ENCODE measurements around the gene ANKRD53.
"Not testable (repeated sequence)": the region's sequence is repeated elsewhere in the genome, so short reads cannot be mapped to it uniquely, and the experiment has no call there.

DNA sequence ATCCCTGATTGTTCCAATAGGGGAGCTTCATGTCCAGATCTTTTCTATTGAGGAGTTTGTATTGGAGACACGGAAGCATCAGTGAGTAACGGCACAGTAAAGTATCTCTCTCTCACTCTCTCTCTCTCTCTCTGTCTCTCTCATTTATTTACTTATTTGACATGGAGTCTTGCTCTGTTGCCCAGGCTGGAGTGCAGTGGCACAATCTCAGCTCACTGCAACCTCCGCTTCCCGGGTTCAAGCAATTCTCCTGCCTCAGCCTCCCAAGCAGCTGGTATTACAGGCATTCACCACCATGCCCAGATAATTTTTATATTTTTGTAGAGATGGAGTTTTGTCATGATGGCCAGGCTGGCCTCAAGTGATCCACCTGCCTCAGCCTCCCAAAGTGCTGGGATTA is 20.5 kb downstream of the ANKRD53 start:
- TF ChIP-seq, protein P1, sequence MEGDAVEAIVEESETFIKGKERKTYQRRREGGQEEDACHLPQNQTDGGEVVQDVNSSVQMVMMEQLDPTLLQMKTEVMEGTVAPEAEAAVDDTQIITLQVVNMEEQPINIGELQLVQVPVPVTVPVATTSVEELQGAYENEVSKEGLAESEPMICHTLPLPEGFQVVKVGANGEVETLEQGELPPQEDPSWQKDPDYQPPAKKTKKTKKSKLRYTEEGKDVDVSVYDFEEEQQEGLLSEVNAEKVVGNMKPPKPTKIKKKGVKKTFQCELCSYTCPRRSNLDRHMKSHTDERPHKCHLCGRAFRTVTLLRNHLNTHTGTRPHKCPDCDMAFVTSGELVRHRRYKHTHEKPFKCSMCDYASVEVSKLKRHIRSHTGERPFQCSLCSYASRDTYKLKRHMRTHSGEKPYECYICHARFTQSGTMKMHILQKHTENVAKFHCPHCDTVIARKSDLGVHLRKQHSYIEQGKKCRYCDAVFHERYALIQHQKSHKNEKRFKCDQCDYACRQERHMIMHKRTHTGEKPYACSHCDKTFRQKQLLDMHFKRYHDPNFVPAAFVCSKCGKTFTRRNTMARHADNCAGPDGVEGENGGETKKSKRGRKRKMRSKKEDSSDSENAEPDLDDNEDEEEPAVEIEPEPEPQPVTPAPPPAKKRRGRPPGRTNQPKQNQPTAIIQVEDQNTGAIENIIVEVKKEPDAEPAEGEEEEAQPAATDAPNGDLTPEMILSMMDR (IDR thresholded peaks at IDR 0.05): not testable (repeated sequence)
- not testable (repeated sequence) for TF ChIP-seq POLR2A (IDR thresholded peaks at IDR 0.05)

All from body of pancreas (tissue), 4 donors.